ENCODE measurements around the gene WDR20. TPM values are rescaled to one million over a fixed set of nuclear protein-coding genes. Genes with fewer than 3 reads are reported as not detected.

Gene WDR20
- total RNA-seq (2014; rRNA removed): 23.7 and 24.2 TPM in 2 replicates
- percentile 83 among the genes with signal in this experiment for Bru-seq, nascent RNA
- BruChase-seq, experiment 1, labeled RNA remaining after a 6-hour chase: percentile 79 among the genes with signal in this experiment
- BruChase-seq, experiment 2, labeled RNA remaining after a 2-hour chase: percentile 84 among the genes with signal in this experiment
- long read RNA-seq, transcript WDR20-204 (3 exons, 2,391 nt): major isoform, 12 of 69 reads
- long read RNA-seq, transcript WDR20-203 (4 exons, 2,616 nt): minor isoform, 8 of 69 reads
- long read RNA-seq, partial matches to known transcripts: 7 of 69 reads
- long read RNA-seq, other reads (novel, unspliced or antisense): 34 of 69 reads

- intact Hi-C loops (cut with micrococcal nuclease): loop anchor here (5.0 kb wide), 1 partner anchor 178 kb away; the partner anchor contains the start of gene ZNF839
- Histone ChIP-seq H3K27me3 (ENCODE audit: low read length) (no peaks in the 10 kb centered on the region), H2AFZ (ENCODE audit: low read length) (peak within 1 kb of the TSS; percentile 84), H3K4me1 (ENCODE audit: insufficient read depth, low read length) (peaks cover 10% of the 10 kb centered on the region), H3K27ac (ENCODE audit: low read length) (peak within 1 kb of the TSS; percentile 66), H3K4me3 (ENCODE audit: low read length) (peak within 1 kb of the TSS; percentile 75), H3K36me3 (ENCODE audit: low read depth, low read length) (peaks cover 4% of the 10 kb centered on the region; the same call in 1 of the 2 replicates), H3K4me2 (ENCODE audit: low read length) (peak within 1 kb of the TSS; percentile 95), H3F3A (ENCODE audit: low read length, unreplicated experiment) (no peaks in the 10 kb centered on the region), H3K9ac (ENCODE audit: low read length) (peak within 1 kb of the TSS; percentile 92), H3K79me2 (ENCODE audit: low read length) (peaks cover 73% of the 10 kb centered on the region), H4K20me1 (ENCODE audit: low read length) (peaks cover 13% of the 10 kb centered on the region), H3K9me2 (replicated peaks; ENCODE audit: low read length) (no peaks in the 10 kb centered on the region), H3K9me3 (ENCODE audit: low read length) (no peaks in the 10 kb centered on the region)
- DNase-seq: peak; percentile 99
- POLR2A ChIA-PET (ENCODE audit: unreplicated experiment): interaction anchor here (0.6 kb wide), 1 partner anchor 76 kb away, joined by 18 read pairs; no protein-coding TSS in a partner anchor
- CTCF ChIA-PET: interaction anchor here (1.1 kb wide), 1 partner anchor 32 kb away, joined by 5 read pairs; no protein-coding TSS in a partner anchor
- ATAC-seq: peak; percentile 85
- no TSS peak for BruUV-seq (replicated peaks)
- peak; percentile 34; the same call in 1 of the 2 replicates for TF ChIP-seq CTCF (conservative IDR thresholded peaks at IDR 0.05; ENCODE audit: low read depth, low read length)
- no peak for TF ChIP-seq EZH2phosphoT487 (IDR thresholded peaks at IDR 0.05; ENCODE audit: borderline replicate concordance, low read length)
These were observed at the start of gene WDR20 for GRCh38 chr14:102139286-102140026. Gene WDR20 (plus strand): TSS chr14:102139897. CDS start chr14:102139924, 27 bp downstream.

- Histone ChIP-seq H3F3A (ENCODE audit: low read length, unreplicated experiment) (no peaks in the 10 kb centered on the region), H3K9ac (ENCODE audit: low read length) (no peak overlapping the region), H3K36me3 (ENCODE audit: low read depth, low read length) (peaks cover 6% of the 10 kb centered on the region), H4K20me1 (ENCODE audit: low read length) (peaks cover 6% of the 10 kb centered on the region), H3K79me2 (ENCODE audit: low read length) (peaks cover 19% of the 10 kb centered on the region), H3K27me3 (ENCODE audit: low read length) (no peaks in the 10 kb centered on the region), H3K4me2 (ENCODE audit: low read length) (no peak overlapping the region), H3K4me3 (ENCODE audit: low read length) (no peak overlapping the region), H3K9me3 (ENCODE audit: low read length) (no peaks in the 10 kb centered on the region), H3K27ac (ENCODE audit: low read length) (no peak overlapping the region), H3K4me1 (ENCODE audit: insufficient read depth, low read length) (peaks cover 13% of the 10 kb centered on the region), H3K9me2 (replicated peaks; ENCODE audit: low read length) (no peaks in the 10 kb centered on the region), H2AFZ (ENCODE audit: low read length) (no peak overlapping the region)
- BruUV-seq (replicated peaks): no TSS peak
- ChIA-PET POLR2A (ENCODE audit: unreplicated experiment) (interaction anchor here (0.6 kb wide), 1 partner anchor 379 kb away, joined by 3 read pairs; no protein-coding TSS in a partner anchor), CTCF (interaction anchor here (0.6 kb wide), 1 partner anchor 90 kb away, joined by 7 read pairs; no protein-coding TSS in a partner anchor)
- DNase-seq (no peak), ATAC-seq (no peak)
- TF ChIP-seq EZH2 (IDR thresholded peaks at IDR 0.05; ENCODE audit: low read length, unreplicated experiment) (no peak), CTCF (conservative IDR thresholded peaks at IDR 0.05; ENCODE audit: low read depth, low read length) (no peak), EZH2phosphoT487 (IDR thresholded peaks at IDR 0.05; ENCODE audit: borderline replicate concordance, low read length) (no peak)
- intact Hi-C loops (cut with micrococcal nuclease): loop anchor here (10.0 kb wide), 1 partner anchor 224 kb away; the partner anchor contains the start of gene ZNF839
These were observed 49.0 kb upstream of the WDR20 start for GRCh38 chr14:102090713-102091112.
